Measurements from ENCODE around the gene ABR. TPM values are rescaled to one million over a fixed set of nuclear protein-coding genes. Genes with fewer than 3 reads are reported as not detected.

ABR gene
- total RNA-seq, 5 donors from 2014 or later (not counting 1 experiment from before 2014, with no cell fraction given): 89.4 to 165 (median 125) TPM

GRCh38 chr17:1216217-1217088, 36.7 kb upstream of the ABR start:
- no peaks in the 10 kb centered on the region for H3K9me3 Mint-ChIP-seq
- H3K9me3 ChIP-seq: no peaks in the 10 kb centered on the region
- peaks cover 0 to 22% of the 10 kb centered on the region in 2 experiments for H3K27me3 ChIP-seq (replicated peaks in 1 of 2; ENCODE audit: control insufficient read depth in 2 of 2, extremely low read depth in 1 of 2, insufficient read depth in 2 of 2, low read length in 1 of 2)
- H3K36me3 ChIP-seq (ENCODE audit: control insufficient read depth in 2 of 2, extremely low read depth in 1 of 2, insufficient read depth in 1 of 2, low read length in 1 of 2): no peaks in the 10 kb centered on the region
- no peaks in the 10 kb centered on the region for H3K4me1 Mint-ChIP-seq
- no peak overlapping the region for H3K27ac Mint-ChIP-seq
- H3K27me3 Mint-ChIP-seq: peaks cover 4% of the 10 kb centered on the region in 2 donors
- no peak for ATAC-seq (replicated peaks in 1 of 4)
- POLR2A ChIA-PET: no interaction called here
- no peak for DNase-seq
- no peak overlapping the region for H3K4me3 Mint-ChIP-seq
- no peaks in the 10 kb centered on the region for H3K4me1 ChIP-seq (ENCODE audit: control insufficient read depth in 1 of 2, extremely low read depth in 1 of 2, insufficient read depth in 2 of 2, low read length in 2 of 2)
- CTCF ChIA-PET: no interaction called here
- no peaks in the 10 kb centered on the region for H3K36me3 Mint-ChIP-seq
- no peak overlapping the region for H3K27ac ChIP-seq (ENCODE audit: low read length)
- 86% methylated on average over 13 of the region's 19 CpGs for whole genome bisulfite sequencing (ENCODE audit: insufficient coverage)
- no peak overlapping the region for H3K4me3 ChIP-seq (ENCODE audit: control insufficient read depth in 1 of 2, extremely low read depth in 1 of 2, low read length in 1 of 2)

- no peak for DNase-seq
- POLR2A ChIA-PET: no interaction called here
- no peak overlapping the region for H3K27ac ChIP-seq (ENCODE audit: low read length)
- H3K4me1 Mint-ChIP-seq: no peaks in the 10 kb centered on the region
- H3K9me3 ChIP-seq: no peaks in the 10 kb centered on the region
- CTCF ChIA-PET: interaction anchor here in 1 of 2 donors (0.7 kb wide), 1 partner anchor 362 kb away, joined by 3 read pairs; no protein-coding TSS in a partner anchor
- peaks cover 2 to 11% of the 10 kb centered on the region in 2 donors for H3K27me3 Mint-ChIP-seq
- peaks cover 0 to 14% of the 10 kb centered on the region in 2 experiments for H3K27me3 ChIP-seq (replicated peaks in 1 of 2; ENCODE audit: control insufficient read depth in 2 of 2, extremely low read depth in 1 of 2, insufficient read depth in 2 of 2, low read length in 1 of 2)
- no peaks in the 10 kb centered on the region for H3K9me3 Mint-ChIP-seq
- no peaks in the 10 kb centered on the region for H3K36me3 ChIP-seq (ENCODE audit: control insufficient read depth in 2 of 2, extremely low read depth in 1 of 2, insufficient read depth in 1 of 2, low read length in 1 of 2)
- ATAC-seq (replicated peaks in 1 of 4): no peak
- H3K4me3 ChIP-seq (ENCODE audit: control insufficient read depth in 1 of 2, extremely low read depth in 1 of 2, low read length in 1 of 2): no peak overlapping the region
- WGBS (ENCODE audit: insufficient coverage): no CpG with 5 or more reads among the region's 4 CpGs
- H3K4me3 Mint-ChIP-seq: no peak overlapping the region
- no peak overlapping the region for H3K27ac Mint-ChIP-seq
- no peaks in the 10 kb centered on the region for H3K4me1 ChIP-seq (ENCODE audit: control insufficient read depth in 1 of 2, extremely low read depth in 1 of 2, insufficient read depth in 2 of 2, low read length in 2 of 2)
- H3K36me3 Mint-ChIP-seq: no peaks in the 10 kb centered on the region
Observed at GRCh38 chr17:1212946-1213345, 33.2 kb upstream of the ABR start.

DNA sequence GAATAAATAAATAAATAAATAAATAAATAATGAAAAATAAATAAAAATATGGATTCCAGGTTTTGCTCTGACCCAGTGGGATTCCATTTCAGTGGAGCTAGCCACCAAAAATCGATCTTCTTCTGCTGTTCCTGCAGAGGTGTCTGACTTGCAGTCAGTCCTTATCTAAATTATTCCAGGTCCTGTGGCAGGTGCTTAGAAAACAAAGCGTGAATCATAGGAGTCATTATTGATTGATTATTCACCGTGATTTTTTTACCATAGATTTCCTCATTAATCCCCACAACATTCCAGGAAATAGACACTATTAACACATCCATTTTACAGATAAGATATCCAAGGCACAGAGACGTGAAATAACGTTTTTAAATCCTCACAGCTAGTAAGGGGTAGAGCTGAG, 31.5 kb upstream of the ABR start:
- POLR2A ChIA-PET: no interaction called here
- no peak overlapping the region for H3K27ac ChIP-seq (ENCODE audit: low read length)
- Mint-ChIP-seq H3K27ac (no peak overlapping the region), H3K4me1 (no peaks in the 10 kb centered on the region), H3K4me3 (no peak overlapping the region), H3K27me3 (peaks cover 0 to 8% of the 10 kb centered on the region in 2 donors), H3K9me3 (no peaks in the 10 kb centered on the region), H3K36me3 (no peaks in the 10 kb centered on the region)
- H3K4me1 ChIP-seq (ENCODE audit: control insufficient read depth in 1 of 2, extremely low read depth in 1 of 2, insufficient read depth in 2 of 2, low read length in 2 of 2): no peaks in the 10 kb centered on the region
- CTCF ChIA-PET: no interaction called here
- H3K36me3 ChIP-seq (ENCODE audit: control insufficient read depth in 2 of 2, extremely low read depth in 1 of 2, insufficient read depth in 1 of 2, low read length in 1 of 2): no peaks in the 10 kb centered on the region
- WGBS (ENCODE audit: insufficient coverage): 44% methylated on average over 1 of the region's 5 CpGs
- H3K27me3 ChIP-seq (replicated peaks in 1 of 2; ENCODE audit: control insufficient read depth in 2 of 2, extremely low read depth in 1 of 2, insufficient read depth in 2 of 2, low read length in 1 of 2): peaks cover 0 to 6% of the 10 kb centered on the region in 2 experiments
- no peak overlapping the region for H3K4me3 ChIP-seq (ENCODE audit: control insufficient read depth in 1 of 2, extremely low read depth in 1 of 2, low read length in 1 of 2)
- H3K9me3 ChIP-seq: no peaks in the 10 kb centered on the region
- DNase-seq (no peak), ATAC-seq (replicated peaks in 1 of 4) (no peak)

- CTCF ChIA-PET: no interaction called here
- Mint-ChIP-seq H3K4me1 (peaks cover 0 to 2% (median 0%) of the 10 kb centered on the region in 3 donors), H3K27ac (no peak overlapping the region), H3K36me3 (no peaks in the 10 kb centered on the region), H3K27me3 (peaks cover 0 to 8% of the 10 kb centered on the region in 2 donors), H3K9me3 (no peaks in the 10 kb centered on the region), H3K4me3 (no peak overlapping the region)
- H3K27me3 ChIP-seq (replicated peaks in 1 of 2; ENCODE audit: control insufficient read depth in 2 of 2, extremely low read depth in 1 of 2, insufficient read depth in 2 of 2, low read length in 1 of 2): peaks cover 0 to 3% of the 10 kb centered on the region in 2 experiments
- peaks cover 0 to under 1% of the 10 kb centered on the region in 2 experiments for H3K4me1 ChIP-seq (ENCODE audit: control insufficient read depth in 1 of 2, extremely low read depth in 1 of 2, insufficient read depth in 2 of 2, low read length in 2 of 2)
- ATAC-seq (replicated peaks in 1 of 4) (no peak), DNase-seq (no peak)
- no peak overlapping the region for H3K27ac ChIP-seq (ENCODE audit: low read length)
- no peaks in the 10 kb centered on the region for H3K36me3 ChIP-seq (ENCODE audit: control insufficient read depth in 2 of 2, extremely low read depth in 1 of 2, insufficient read depth in 1 of 2, low read length in 1 of 2)
- H3K4me3 ChIP-seq (ENCODE audit: control insufficient read depth in 1 of 2, extremely low read depth in 1 of 2, low read length in 1 of 2): no peak overlapping the region
- 95% methylated on average over 3 of the region's 6 CpGs for WGBS (ENCODE audit: insufficient coverage)
- H3K9me3 ChIP-seq: no peaks in the 10 kb centered on the region
- POLR2A ChIA-PET: no interaction called here
Observed at GRCh38 chr17:1208966-1209365, 29.2 kb upstream of the ABR start.

GRCh38 chr17:1206026-1206777, 26.4 kb upstream of the ABR start:
- Mint-ChIP-seq H3K9me3 (no peaks in the 10 kb centered on the region), H3K4me3 (no peak overlapping the region), H3K36me3 (no peaks in the 10 kb centered on the region), H3K4me1 (peaks cover 14 to 19% (median 15%) of the 10 kb centered on the region in 3 donors), H3K27me3 (peaks cover 0 to 4% of the 10 kb centered on the region in 2 donors), H3K27ac (no peak overlapping the region)
- WGBS (ENCODE audit: insufficient coverage): 84% methylated on average over 10 of the region's 12 CpGs
- ATAC-seq (replicated peaks in 1 of 4): no peak
- H3K27me3 ChIP-seq (replicated peaks in 1 of 2; ENCODE audit: control insufficient read depth in 2 of 2, extremely low read depth in 1 of 2, insufficient read depth in 2 of 2, low read length in 1 of 2): no peaks in the 10 kb centered on the region
- H3K9me3 ChIP-seq: no peaks in the 10 kb centered on the region
- H3K4me3 ChIP-seq (ENCODE audit: control insufficient read depth in 1 of 2, extremely low read depth in 1 of 2, low read length in 1 of 2): no peak overlapping the region
- CTCF ChIA-PET: no interaction called here
- POLR2A ChIA-PET: no interaction called here
- no peaks in the 10 kb centered on the region for H3K36me3 ChIP-seq (ENCODE audit: control insufficient read depth in 2 of 2, extremely low read depth in 1 of 2, insufficient read depth in 1 of 2, low read length in 1 of 2)
- no peak for DNase-seq
- H3K27ac ChIP-seq (ENCODE audit: low read length): no peak overlapping the region
- peaks cover 7 to 26% of the 10 kb centered on the region in 2 experiments for H3K4me1 ChIP-seq (ENCODE audit: control insufficient read depth in 1 of 2, extremely low read depth in 1 of 2, insufficient read depth in 2 of 2, low read length in 2 of 2)

- Mint-ChIP-seq H3K27ac (no peak overlapping the region), H3K9me3 (no peaks in the 10 kb centered on the region), H3K27me3 (no peaks in the 10 kb centered on the region), H3K4me3 (peak overlapping the region in 2 of 3 donors; percentile 3 to 57), H3K4me1 (peaks cover 28 to 36% (median 32%) of the 10 kb centered on the region in 3 donors), H3K36me3 (no peaks in the 10 kb centered on the region)
- DNase-seq: peak in 1 of 35 experiments; percentile 25
- 79% methylated on average over 14 of the region's 19 CpGs for WGBS (ENCODE audit: insufficient coverage)
- no peak for ATAC-seq (replicated peaks in 1 of 4)
- POLR2A ChIA-PET: no interaction called here
- Histone ChIP-seq H3K36me3 (ENCODE audit: control insufficient read depth in 2 of 2, extremely low read depth in 1 of 2, insufficient read depth in 1 of 2, low read length in 1 of 2) (no peaks in the 10 kb centered on the region), H3K27ac (ENCODE audit: low read length) (no peak overlapping the region), H3K4me1 (ENCODE audit: control insufficient read depth in 1 of 2, extremely low read depth in 1 of 2, insufficient read depth in 2 of 2, low read length in 2 of 2) (peaks cover 17 to 47% of the 10 kb centered on the region in 2 experiments), H3K4me3 (ENCODE audit: control insufficient read depth in 1 of 2, extremely low read depth in 1 of 2, low read length in 1 of 2) (no peak overlapping the region), H3K27me3 (replicated peaks in 1 of 2; ENCODE audit: control insufficient read depth in 2 of 2, extremely low read depth in 1 of 2, insufficient read depth in 2 of 2, low read length in 1 of 2) (no peaks in the 10 kb centered on the region), H3K9me3 (no peaks in the 10 kb centered on the region)
- CTCF ChIA-PET: no interaction called here
Observed at GRCh38 chr17:1203967-1204291, 24.1 kb upstream of the ABR start.
